HEK293 (cell line): ENCODE results near the gene CCZ1B.
"Not testable (repeated sequence)": the region's sequence is repeated elsewhere in the genome, so short reads cannot be mapped to it uniquely, and the experiment has no call there.

Source experiments
- CTCF ChIA-PET: fragments of 350-600 bp; formaldehyde crosslinking; extraction: SDS; loops from one replicate; lab custom pipeline; 2021; ENCODE audit warnings: antibody characterized with exemption; lab: Yijun Ruan, JAX
- POLR2A ChIA-PET: fragments of 300-600 bp; formaldehyde crosslinking; extraction: SDS; loops from one replicate; lab custom pipeline; 2020; ENCODE audit warnings: antibody characterized with exemption, inconsistent platforms; lab: Yijun Ruan, JAX
- H3K27ac ChIP-seq: fragments of 200-500 bp; sonication (Bioruptor generic); 2 replicates; pipeline ENCODE4 v1.5.1; 2014; ENCODE audit warnings: low read depth, low read length, control low read depth, inconsistent platforms; ENCODE audit errors: extremely low read depth
- H3K36me3 ChIP-seq, 2 experiments: fragments of 200-500 bp in 1 of 2; sonication (Bioruptor generic) in 1 of 2; 1 replicate in 1 of 2; 2 replicates in 1 of 2; pipeline ENCODE4 v1.5.1; 2014 to 2017; ENCODE audit warnings: inconsistent platforms in 2 of 2, low read length in 2 of 2; ENCODE audit not compliant: control insufficient read depth in 2 of 2, insufficient read depth in 1 of 2
- H3K4me1 ChIP-seq: fragments of 200-500 bp; sonication (Bioruptor generic); 2 replicates; pipeline ENCODE4 v1.5.1; 2014; ENCODE audit warnings: mild to moderate bottlenecking, low read length, inconsistent platforms; ENCODE audit not compliant: control insufficient read depth, insufficient read depth
- H3K4me3 ChIP-seq: 2 replicates; pipeline ENCODE4 v1.5.1; 2011; ENCODE audit warnings: low read depth, mild to moderate bottlenecking, control low read depth, low read length, moderate library complexity
- H3K9me3 ChIP-seq: fragments of 200-500 bp; sonication (Bioruptor generic); 2 replicates; pipeline ENCODE4 v1.5.1; 2014; ENCODE audit warnings: low read depth, low read length, inconsistent platforms; ENCODE audit not compliant: control insufficient read depth, insufficient read depth
- SP2 ChIP-seq: fragments of 450-650 bp; formaldehyde crosslinking; IDR thresholded peaks from 2 replicates; pipeline ENCODE4 v1.5.1; 2016; ENCODE audit warnings: missing biosample characterization, missing genetic modification characterization
- ZBTB11 ChIP-seq: fragments of 450-650 bp; formaldehyde crosslinking; conservative IDR thresholded peaks from 2 replicates; pipeline ENCODE4 v1.5.1; 2016; ENCODE audit warnings: low read depth, missing biosample characterization, missing genetic modification characterization
- ZNF518A ChIP-seq: fragments of 450-650 bp; formaldehyde crosslinking; conservative IDR thresholded peaks from 2 replicates; pipeline ENCODE4 v1.5.1; 2016; ENCODE audit warnings: low read depth, missing biosample characterization, missing genetic modification characterization
- ZNF654 ChIP-seq: fragments of 450-650 bp; formaldehyde crosslinking; IDR thresholded peaks from 2 replicates; pipeline ENCODE4 v1.5.1; 2016; ENCODE audit warnings: low read depth, missing biosample characterization, missing genetic modification characterization

CCZ1B gene

GRCh38 chr7:6826151-6826550 lies at the start of gene CCZ1B:
TSS of gene CCZ1B (minus strand) at chr7:6826275. CDS start at chr7:6826197, 78 bp downstream.
- H3K27ac ChIP-seq, CTCF ChIA-PET, H3K9me3 ChIP-seq, POLR2A ChIA-PET, H3K36me3 ChIP-seq, H3K4me1 ChIP-seq: not testable (repeated sequence)
- TF ChIP-seq ZNF518A = peak; percentile 95
- TF ChIP-seq SP2 (tag by site-specific recombination) = peak; percentile 54
- peak; percentile 84 for TF ChIP-seq ZBTB11
- H3K4me3 ChIP-seq = peak within 1 kb of the TSS; percentile 47

- CTCF ChIA-PET = interaction anchor here (0.6 kb wide), 1 partner anchor 56 kb away, joined by 3 read pairs; no protein-coding TSS in a partner anchor
- H3K4me3 ChIP-seq, H3K36me3 ChIP-seq, H3K27ac ChIP-seq, H3K4me1 ChIP-seq, H3K9me3 ChIP-seq, POLR2A ChIA-PET: not testable (repeated sequence)
These were observed 48.9 kb upstream of the CCZ1B start for GRCh38 chr7:6875022-6875421.

- POLR2A ChIA-PET, H3K36me3 ChIP-seq, H3K4me3 ChIP-seq, H3K27ac ChIP-seq, H3K4me1 ChIP-seq, H3K9me3 ChIP-seq: not testable (repeated sequence)
- CTCF ChIA-PET = interaction anchor here (0.6 to 0.8 kb wide), 2 partner anchors 397 to 1803 kb away, joined by 3 read pairs; no protein-coding TSS in a partner anchor
These were observed 46.3 kb upstream of the CCZ1B start for GRCh38 chr7:6872246-6872945.

GRCh38 chr7:6871421-6872144 lies 45.5 kb upstream of the CCZ1B start:
- 0 out of 2 replicates have a peak, but pooled peaks have one; percentile 6 for TF ChIP-seq ZNF654 (tag by site-specific recombination)
- H3K36me3 ChIP-seq, H3K9me3 ChIP-seq, H3K4me1 ChIP-seq, H3K27ac ChIP-seq, H3K4me3 ChIP-seq, POLR2A ChIA-PET: not testable (repeated sequence)
- CTCF ChIA-PET = interaction anchor here (0.8 kb wide), 1 partner anchor 396 kb away, joined by 3 read pairs; no protein-coding TSS in a partner anchor

GRCh38 chr7:6864751-6865150 lies 38.7 kb upstream of the CCZ1B start:
- H3K27ac ChIP-seq, H3K36me3 ChIP-seq, H3K4me3 ChIP-seq, H3K9me3 ChIP-seq, POLR2A ChIA-PET, CTCF ChIA-PET, H3K4me1 ChIP-seq: not testable (repeated sequence)

- POLR2A ChIA-PET = not testable (repeated sequence)
These were observed 38.1 kb upstream of the CCZ1B start for GRCh38 chr7:6864188-6864587.

GRCh38 chr7:6862876-6863275 lies 36.8 kb upstream of the CCZ1B start:
- POLR2A ChIA-PET, H3K4me1 ChIP-seq, H3K4me3 ChIP-seq, CTCF ChIA-PET, H3K9me3 ChIP-seq, H3K36me3 ChIP-seq, H3K27ac ChIP-seq: not testable (repeated sequence)

More at GRCh38 chr7:6864188-6864587, 38.1 kb upstream of the CCZ1B start:
- H3K4me3 ChIP-seq, CTCF ChIA-PET, H3K9me3 ChIP-seq, H3K36me3 ChIP-seq, H3K4me1 ChIP-seq, H3K27ac ChIP-seq: not testable (repeated sequence)
